Ammon's horn (tissue), 1 donor: Measurements from ENCODE around the gene KRIT1.
"Not testable (repeated sequence)": the region's sequence is repeated elsewhere in the genome, so short reads cannot be mapped to it uniquely, and the experiment has no call there.

Experiments used
- DNase-seq: peaks from one replicate; pipeline ENCODE4 v3.0.0-alpha.2; 2016; ENCODE audit warnings: low spot score

KRIT1 gene

DNA sequence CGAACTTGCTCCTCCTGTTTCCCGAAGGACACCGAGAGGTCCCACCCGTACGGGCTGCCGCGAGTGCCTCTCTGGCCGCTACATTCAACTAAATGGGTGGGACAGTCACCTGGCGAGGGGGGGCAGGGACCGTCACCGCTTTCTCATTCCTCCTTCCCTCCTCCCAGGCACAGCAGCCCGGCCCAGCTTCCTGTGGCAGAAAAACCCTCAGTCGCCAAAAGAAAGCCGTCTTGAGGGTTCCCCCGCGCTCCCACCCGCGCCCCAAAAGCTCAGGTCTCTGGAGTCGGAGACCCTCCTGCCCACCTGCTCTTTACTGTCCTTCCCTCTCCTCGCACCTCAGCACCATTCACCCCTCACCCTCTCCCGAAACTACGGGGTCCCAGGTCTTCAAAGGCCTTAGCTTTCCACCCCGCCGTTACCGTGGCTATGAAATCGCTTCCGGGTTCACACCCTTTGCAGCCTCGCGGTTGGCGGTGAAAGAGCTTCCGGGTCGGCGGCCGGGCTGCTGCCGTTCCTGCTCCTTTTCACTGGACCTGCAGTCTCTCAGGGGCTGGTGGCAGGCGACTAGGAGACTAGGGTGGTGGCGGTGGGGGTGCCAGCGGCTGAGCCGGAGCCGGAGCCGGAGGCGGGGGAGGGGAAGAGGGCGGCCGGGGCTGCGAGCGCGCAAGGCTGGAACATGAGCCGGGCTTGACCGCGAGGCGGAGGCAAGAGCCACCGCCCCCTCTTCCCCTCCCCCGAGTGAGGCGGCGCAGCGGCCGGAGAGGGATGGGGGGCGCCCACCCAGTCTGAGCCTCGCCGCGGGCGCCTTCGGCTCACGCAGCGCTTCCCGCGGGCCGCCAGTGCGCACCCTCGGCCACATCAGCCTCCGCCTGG lies at the start of gene KRIT1, which contains the start of gene ANKIB1:
KRIT1 (minus strand) TSS at position 428 of the 873 bp plus-strand sequence. CDS start 3,779 bp downstream, outside the sequence.
ANKIB1 (plus strand) TSS at position 488 of the 873 bp plus-strand sequence. CDS start 49,005 bp downstream, outside the sequence.
- peak; percentile 93 for DNase-seq

DNA sequence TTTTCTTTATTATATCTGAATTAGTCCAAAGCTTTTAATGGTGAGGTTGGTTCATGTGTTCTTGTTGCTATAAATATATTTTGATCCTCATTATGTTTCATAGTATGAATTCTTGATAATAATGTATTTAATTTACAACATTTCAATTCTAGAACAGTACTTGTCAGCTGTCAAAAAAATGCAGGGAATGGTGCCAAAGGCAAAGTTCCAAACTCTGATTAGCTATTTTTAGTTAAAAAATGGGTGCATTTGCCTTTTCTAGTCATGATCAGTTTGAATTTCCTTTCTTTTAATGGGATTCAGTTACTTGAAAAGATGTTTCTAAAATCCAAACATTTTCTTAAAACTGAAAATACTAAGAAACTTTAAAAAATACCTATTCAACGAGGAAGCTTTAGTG lies 49.7 kb upstream of the KRIT1 start:
- no peak for DNase-seq

DNA sequence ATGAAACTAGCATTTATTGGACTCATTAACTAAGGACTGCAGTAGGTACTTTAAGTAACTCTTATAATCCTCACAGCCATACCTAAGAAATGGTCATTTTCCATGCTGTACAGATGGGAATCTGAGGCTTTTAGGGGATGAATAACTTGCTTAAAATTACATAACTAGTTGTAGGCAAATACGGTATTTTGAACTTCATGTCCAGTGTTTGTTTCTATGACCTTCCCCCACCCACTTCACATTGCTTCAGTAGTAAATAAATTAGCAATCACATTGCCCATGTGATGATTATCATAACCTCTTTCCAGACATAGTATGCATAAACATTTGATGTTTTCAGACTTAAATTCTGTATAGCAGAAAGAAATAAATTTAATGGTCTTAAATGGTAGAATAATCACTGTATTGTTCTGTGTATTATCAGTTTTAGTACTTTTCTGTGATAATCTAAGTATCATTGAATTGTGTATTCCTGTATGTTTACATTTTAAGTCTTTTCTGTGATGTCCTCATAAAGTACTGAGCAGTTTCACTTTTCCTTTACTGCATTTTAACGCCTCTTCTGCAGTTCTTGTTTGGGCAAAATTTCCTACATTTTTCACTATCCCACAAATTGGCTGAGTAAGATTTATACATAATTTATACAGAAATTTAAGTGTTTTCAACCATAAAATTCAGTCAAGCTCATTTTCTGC lies 48.3 kb upstream of the KRIT1 start:
- DNase-seq: no peak

DNA sequence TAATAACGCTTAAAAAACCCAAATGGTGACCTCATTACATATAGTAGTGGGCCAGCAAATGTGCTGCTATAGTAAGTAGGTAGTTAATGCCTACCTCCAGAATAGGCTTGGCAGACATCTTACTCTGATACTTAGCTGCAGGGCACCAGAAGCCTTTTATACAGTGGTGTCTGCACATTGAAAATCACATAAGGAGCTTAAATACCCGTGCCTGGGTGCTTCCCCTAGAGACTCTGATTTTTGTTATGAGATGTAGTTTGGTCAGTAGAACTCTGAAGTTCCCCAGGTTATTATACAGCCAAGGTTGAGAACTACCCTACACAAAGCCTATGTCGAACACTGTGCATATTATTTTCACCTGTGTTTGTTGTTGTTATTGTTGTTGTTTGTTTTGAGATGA lies 47.3 kb upstream of the KRIT1 start:
- DNase-seq: no peak

DNA sequence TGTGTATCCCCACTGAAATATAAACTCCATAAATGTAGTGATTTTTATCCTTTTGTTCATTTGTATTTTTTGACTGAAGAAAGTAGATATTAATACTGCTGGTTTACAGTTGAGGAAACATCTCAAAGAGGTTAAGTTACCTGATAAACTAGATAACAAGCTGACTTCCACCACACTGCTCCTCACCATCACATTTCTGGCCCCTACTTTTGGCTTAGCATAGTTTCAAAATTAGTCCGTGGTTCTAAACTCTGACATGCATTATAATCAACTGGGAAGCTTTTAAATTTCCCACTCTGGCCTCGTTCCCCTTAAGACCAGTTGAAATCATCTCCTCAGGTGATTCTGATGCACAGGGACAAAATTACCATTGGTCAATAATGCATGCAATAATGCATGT lies 43.6 kb upstream of the KRIT1 start:
- DNase-seq: no peak

DNA sequence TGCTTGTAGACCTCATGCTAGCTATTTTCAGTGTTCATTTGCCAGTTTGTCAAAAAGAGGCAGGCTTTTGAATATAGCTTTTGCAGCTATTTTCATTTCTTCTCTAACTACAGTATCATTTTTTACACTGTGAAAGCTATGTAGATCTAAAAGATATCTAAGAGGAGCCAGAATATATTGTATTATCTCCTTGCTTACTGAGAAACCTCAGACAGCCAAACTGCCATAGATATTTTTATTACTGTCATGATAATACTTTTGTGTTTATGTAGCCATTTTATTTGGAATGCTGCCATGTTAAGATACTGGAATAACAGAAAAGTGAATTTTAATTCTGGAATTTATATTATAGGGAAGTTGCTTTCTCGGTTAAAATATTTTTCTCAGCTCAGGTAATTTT lies 37.2 kb upstream of the KRIT1 start:
- DNase-seq: no peak

DNA sequence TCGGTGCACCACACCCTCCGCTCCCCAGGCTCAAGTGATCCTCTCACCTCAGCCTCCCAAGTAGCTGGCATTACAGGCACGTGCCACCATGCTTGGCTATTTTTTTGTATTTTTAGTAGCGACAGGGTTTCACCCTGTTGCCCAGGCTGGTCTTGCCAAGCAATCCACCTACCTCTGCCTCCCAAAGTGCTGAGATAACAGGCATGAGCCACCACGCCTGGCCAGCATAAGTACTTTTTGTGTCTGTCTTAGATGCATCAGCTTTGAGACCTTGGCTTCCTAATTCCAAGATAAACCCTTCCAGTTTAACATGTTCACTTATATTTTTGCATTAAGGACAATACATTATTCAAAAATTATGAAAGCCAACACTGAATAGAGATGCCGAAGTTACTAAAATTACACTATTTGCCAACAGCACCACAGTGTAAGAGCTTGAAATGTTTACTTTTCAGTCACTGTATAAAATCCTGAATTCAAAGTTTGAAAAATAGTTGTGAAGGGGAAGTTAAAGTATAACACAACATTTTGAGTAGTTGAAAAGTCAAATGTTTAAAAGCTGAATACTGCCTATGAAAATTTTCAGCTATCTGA lies 36.6 kb upstream of the KRIT1 start:
- no peak for DNase-seq

DNA sequence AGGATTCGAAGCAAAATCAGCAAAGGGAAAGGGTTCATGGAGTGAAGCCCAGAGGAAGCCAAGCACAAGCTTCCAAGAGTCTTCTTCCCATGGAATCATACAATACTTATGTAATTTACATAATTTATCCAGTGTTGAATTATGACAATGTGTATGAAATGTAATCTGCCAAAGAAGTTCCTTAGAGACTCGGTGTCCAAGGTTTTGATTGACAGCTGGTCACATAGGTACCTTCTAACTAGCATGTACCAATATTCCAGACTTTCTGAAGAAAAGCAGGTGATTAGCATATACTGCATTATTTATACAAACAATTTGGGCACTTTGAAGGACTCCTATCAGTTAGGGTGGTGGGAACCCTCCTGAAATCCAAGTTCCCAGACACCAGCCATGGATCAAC lies 35.3 kb upstream of the KRIT1 start:
- DNase-seq: no peak

DNA sequence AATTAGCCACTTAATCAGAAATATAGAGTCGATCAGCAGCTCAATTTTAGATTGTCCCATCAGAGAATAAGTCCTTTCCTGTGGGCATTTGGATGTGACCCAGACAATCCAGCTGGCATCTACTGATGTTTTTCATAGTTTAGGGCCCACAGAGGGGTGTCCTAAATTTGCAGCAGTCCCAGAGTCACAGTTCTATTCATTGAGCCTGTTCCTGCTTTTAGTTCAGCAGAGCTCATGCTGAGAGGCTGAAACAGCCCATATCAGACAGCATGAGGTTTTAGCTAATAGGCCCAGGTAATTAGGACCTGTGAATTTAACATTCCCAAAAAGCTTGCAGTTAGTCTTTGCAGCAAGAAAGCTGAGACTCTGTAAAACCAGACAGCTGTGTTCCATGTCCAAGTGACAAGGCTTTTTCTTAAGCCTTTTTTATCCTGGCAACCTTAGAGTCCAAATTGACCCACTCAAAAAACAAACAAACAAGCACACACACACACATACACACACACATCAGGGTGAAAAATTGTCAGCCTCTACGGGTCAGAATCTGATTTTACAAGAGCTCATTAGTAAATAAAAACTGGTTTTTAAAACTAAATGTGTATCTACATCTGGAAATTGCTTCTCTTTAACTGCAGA lies 33.8 kb upstream of the KRIT1 start:
- DNase-seq: no peak

DNA sequence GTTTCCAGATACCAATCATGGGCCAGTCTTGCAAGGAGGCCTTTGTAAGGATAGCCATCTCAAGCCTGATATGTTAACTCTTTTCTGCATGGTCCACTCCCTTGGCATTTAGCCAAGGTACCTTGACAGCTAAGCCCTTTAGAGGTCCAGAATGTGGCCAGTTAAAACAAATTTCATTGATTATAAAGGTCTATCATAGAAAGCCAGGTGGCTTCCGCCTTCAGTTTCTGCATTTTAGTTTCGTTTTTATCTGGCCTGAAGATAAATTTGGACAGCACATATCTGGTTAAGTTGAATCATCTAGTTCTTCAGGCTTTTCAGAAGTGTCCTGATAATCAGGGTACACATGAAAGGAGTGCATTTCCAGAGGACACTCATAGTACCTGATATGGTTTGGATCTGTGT lies 30.7 kb upstream of the KRIT1 start:
- DNase-seq: no peak

DNA sequence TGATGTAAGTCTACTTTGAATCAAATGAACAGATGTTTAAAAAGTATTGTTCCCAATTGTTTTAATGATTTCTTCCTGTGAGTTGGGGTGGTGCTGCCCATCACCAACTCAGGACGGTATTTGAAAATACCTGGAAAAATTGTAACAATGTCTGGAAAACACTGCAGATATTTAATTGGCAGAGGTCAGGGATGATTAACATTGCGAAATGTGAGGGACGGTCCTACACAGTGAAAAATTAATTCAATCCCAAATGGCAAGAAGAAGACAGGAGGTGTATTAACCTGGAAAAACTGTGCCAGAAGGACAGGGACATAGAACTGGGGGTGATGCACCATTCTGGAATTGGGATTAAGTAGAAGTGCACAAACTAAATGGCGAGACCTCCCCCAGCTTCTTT lies 29.6 kb upstream of the KRIT1 start:
- DNase-seq: no peak

DNA sequence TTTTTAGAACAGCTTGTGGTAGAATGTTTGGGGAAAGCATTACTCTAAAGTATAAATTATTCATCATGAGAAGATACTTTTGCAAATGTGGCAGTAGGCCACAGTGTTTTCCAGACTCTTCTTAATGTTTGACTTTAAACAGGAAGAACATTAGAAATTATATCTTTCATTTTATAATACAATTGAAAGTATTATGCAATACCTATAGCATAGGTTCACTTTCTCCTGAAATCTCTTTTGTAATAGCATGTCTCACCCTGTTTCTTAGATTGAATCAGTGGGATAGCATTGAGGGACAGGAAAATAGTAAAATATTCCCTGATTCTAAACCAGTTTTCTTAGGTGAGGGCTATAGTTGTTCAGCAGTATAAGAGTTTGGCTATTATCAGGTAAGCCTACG lies 23.2 kb upstream of the KRIT1 start:
- DNase-seq: no peak

DNA sequence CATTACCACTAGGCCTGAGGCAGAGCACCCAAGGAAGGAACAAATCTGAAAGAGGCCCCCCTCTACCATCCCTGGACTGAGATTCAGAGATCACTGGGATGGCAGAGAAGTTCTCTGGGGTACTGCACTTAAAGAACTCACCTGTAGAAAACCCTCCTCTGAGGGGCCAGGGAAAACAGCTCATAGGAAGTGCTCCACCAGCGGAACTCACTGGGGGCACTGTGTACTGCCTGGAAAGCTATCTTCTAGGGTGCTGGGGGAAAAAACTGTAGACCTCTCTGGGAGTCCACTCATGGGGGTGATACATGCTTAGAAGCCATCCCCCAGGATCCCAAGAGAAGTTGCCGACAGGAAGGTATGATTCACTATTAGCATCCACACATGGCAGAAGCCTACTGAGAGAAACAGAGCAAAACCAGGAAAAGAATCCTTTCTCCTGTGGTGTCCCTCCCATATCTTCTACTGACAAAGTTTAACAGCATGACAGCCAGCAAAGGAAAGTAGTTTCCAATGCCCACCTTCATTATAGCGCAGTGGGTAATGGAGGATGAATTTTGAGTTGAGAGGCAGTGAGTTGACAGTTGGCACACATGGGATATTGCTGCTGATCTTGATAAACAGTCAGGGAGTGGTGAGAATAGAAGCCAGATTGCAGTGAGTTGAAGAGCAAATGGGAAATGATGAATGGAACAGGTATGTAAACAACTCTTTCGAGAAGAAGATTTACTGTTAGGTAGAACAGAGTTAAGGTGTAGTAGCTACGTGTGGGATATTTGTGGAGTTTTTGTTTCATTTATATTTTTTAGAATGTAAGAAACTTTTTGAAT lies 20.9 kb upstream of the KRIT1 start:
- no peak for DNase-seq

DNA sequence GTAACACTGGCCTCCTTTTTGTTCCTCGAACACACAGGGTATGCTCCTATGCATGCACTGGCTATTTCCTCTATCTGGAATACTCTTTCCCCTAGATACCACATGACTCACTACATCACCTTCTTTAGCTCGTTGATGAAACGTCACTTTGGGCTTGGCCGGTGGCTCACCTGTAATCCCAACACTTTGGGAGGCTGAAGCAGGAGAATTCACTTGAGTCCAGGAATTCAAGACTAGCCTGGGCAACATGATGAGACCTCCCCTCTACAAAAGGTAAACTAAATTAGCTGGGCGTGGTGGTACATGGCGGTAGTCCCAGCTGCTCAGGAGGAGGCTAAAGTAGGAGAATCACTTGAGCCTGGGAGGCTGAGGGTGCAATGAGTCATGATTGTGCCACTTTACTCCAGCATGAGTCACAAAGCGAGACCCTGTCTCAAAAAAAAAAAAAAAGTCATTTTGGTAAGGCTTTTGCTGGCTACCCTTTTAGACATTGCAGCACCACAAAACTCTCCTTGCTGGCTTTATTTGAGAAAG lies 14.6 kb upstream of the KRIT1 start:
- DNase-seq: no peak

DNA sequence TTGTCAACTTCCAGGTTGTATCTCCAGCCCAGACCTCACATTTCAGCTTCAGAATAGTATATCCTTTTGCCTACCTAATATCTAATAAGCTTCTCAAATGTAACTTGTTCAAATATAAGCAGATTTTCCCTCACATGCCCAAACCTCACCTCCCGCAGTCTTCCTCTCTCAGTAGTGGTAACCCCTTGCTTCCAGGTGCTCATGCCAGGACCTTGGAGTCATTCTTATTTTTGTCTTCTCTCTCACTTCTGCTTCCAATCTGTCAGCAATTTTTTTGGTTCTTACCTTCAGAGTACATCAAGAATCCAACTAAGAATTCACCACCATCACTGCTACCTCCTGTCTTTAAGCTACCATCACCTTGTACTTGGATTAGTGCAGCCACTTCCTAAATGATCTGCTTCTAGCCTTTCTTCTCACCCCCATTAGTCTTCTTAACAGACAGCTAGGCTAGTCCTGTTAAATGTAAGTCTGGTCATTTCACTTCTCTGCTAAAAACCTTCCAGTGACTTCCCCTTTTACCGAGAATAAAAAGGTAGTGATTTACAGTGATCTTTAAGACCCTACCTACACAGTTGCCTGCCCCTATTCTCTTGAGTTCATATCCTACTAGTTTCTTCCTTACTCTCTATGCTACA lies 14.0 kb upstream of the KRIT1 start:
- DNase-seq: no peak

DNA sequence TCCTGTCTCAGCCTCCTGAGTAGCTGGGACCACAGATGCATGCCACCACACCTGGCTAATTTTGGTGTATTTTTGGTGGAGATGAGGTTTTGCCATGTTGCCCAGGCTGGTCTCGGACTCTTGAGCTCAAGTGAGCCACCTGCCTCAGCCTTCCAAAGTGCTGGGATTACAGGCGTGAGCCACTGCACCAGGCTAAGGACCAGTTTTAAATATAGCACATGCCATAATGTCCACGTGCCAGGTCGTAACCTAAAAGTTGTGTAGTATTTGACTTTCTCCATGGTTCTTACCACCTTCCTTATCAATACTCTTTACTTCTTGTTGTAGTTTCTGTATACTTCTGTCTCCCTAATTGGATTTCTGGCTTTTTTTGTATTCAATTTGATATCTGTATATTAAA lies 13.3 kb upstream of the KRIT1 start:
- DNase-seq: no peak

DNA sequence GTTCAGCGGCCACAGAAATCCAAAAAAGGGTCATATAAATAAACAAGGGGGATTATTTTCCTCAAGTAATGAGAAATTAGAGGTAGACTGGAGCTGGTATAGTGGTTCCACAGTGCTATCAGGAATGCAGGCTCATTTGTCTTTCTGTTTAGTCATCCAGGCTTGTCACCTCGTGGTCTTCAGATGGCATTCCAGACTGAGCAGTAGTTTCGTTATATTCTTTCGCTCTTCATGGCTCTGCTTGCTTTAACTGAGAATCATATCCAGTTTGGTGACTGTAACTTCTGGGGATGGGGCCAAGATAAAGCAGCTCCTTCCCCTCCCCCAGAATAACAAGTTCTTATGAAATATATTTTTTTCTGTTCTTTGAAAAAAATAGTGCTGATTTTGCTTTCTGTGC lies 9.6 kb upstream of the KRIT1 start:
- peak; percentile 8 for DNase-seq

DNA sequence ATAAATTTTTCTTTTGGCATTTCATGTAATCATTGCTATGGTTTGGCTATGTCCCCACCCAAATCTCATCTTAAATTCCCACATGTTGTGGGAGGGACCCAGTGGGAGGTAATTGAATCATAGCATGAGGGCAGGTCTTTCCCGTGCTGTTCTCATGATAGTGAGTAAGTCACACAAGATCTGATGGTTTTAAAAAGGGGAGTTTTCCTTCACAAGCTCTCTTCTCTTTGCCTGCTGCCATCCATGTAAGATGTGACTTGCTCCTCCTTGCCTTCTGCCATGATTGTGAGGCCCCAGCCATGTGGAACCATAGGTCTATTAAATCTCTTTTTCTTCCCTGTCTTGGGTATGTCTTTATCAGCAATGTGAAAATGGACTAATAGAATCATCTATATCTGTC lies 9.1 kb upstream of the KRIT1 start:
- DNase-seq: not testable (repeated sequence)

DNA sequence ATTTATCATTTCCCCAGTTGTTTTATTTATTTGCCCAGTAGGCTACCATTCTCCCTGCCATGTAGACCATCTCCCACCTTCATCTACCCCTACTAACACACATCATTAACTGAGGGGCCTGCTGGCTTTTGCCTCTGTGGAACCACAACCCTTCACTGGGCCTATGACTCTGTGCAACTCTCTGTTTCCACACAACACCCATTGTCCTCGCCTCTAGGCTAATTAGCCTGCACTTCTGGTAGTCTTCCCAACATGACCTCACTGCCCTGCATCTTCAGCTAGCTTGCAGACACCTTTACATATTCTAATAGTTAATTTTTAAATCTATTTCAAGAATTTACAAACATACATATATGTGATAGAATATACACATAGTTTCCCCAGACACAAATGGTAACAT lies 7.5 kb upstream of the KRIT1 start:
- DNase-seq: peak; percentile 87

DNA sequence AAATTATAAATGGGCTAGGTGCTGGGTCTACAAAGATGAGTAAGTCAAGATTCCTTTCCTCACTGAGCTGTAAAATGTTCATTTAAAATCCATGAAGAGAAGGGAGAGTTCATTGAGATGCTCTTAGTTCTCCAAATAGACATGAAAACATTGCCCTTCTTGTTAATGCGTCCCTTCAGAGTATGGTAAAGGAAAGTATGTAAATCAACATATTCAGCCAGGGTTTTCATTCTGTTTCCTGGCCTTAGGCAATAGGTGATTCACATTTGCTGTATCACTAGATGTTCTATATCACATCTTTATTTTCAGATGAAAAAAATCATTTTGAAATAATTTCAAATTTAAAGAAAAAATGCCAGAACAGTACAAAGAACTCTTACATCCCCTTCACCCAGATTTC lies 5.5 kb upstream of the KRIT1 start:
- DNase-seq: no peak

DNA sequence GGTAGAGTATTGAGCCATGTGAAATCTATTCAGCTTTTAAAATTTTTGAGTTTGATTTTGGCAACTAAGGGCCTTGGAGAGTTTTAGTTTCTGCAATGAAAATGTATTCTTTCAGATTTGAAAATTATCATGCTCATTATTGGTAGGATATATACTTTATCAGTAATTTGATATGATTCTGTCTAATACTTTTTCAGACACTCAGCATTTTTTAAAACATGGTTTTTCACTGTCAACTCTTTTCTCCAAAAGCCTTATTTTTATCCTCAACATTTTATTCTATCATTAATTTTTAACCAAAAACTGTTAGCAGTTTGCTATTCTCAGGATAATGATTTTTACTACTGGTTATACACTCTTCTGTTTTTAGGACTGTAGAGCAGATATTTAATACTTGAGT lies 4.9 kb upstream of the KRIT1 start:
- DNase-seq: no peak
